Thyroid gland (tissue), 4 donors: ENCODE data around the gene GJA9.

Source experiments
- CTCF ChIP-seq, 6 experiments: fragments of 200-600 bp in 3 of 6; fragments of 450-650 bp in 3 of 6; sonication (generic) in 3 of 6; IDR thresholded peaks; one replicate each; pipeline ENCODE4 v1.5.1; 2016 to 2019; ENCODE audit warnings: antibody characterized with exemption in 6 of 6, mild to moderate bottlenecking in 2 of 6, inconsistent platforms in 1 of 6, moderate library complexity in 1 of 6
- POLR2A ChIP-seq, 2 donors: fragments of 450-650 bp; IDR thresholded peaks; one replicate each; pipeline ENCODE4 v1.6.1; 2017; ENCODE audit warnings: antibody characterized with exemption in 2 of 2, mild to moderate bottlenecking in 2 of 2, moderate library complexity in 1 of 2

DNA sequence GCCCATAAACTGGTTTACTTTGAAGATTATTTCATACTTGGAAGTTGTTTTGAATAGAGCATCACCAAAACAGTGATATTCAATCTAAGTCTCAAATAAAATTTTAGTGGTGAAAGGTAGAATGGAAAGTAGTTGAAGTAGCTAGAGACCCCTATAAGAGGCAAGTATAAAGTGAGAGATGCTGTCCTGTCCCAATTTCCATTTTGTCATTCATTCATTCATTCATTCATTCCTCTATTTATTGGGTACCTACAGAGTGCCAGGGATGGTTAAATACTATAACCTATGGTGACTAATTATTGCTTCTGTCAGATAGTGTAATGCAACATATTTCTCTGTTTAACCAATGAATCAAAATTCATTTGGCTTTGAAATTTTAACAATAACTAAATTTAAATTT lies 54.5 kb downstream of the GJA9 start:
- TF ChIP-seq POLR2A (IDR thresholded peaks at IDR 0.05) (no peak), CTCF (IDR thresholded peaks at IDR 0.05) (no peak)
